PFSK-1 (cell line): ENCODE measurements around the gene MALAT1.
A peak's percentile ranks its signal among the peaks of the same experiment; 100 is the strongest.

Source experiments
- FOXP2 ChIP-seq: optimal IDR thresholded peaks from 2 replicates; pipeline ENCODE3; 2011; ENCODE audit warnings: borderline replicate concordance, control low read depth, inconsistent platforms; ENCODE audit not compliant: insufficient read depth; ENCODE audit errors: extremely low read length, extremely low read depth
- POLR2AphosphoS5 ChIP-seq: IDR thresholded peaks from 2 replicates; pipeline ENCODE4 v1.6.1; 2012; ENCODE audit warnings: low read depth, mild to moderate bottlenecking, control low read depth, low read length, moderate library complexity
- REST ChIP-seq, 2 experiments: IDR thresholded peaks; 2 replicates each; pipeline versions ENCODE4 v1.6.1 to v1.8.0; 2011 to 2012; ENCODE audit warnings: low read depth in 2 of 2, low read length in 2 of 2, control low read depth in 1 of 2, inconsistent platforms in 1 of 2, mild to moderate bottlenecking in 1 of 2, moderate library complexity in 1 of 2; ENCODE audit not compliant: insufficient read depth in 1 of 2
- SIN3A ChIP-seq: IDR thresholded peaks from 2 replicates; pipeline ENCODE4 v1.6.1; 2012; ENCODE audit warnings: mild to moderate bottlenecking, low read length, moderate library complexity, borderline replicate concordance; ENCODE audit not compliant: insufficient read depth
- TAF1 ChIP-seq: IDR thresholded peaks from 2 replicates; pipeline ENCODE4 v1.6.1; 2012; ENCODE audit warnings: low read length, control low read depth, borderline replicate concordance; ENCODE audit not compliant: insufficient read depth

MALAT1 gene

GRCh38 chr11:65459552-65459951, 39.3 kb upstream of the MALAT1 start:
- TF ChIP-seq TAF1 = no peak
- TF ChIP-seq FOXP2 = no peak

GRCh38 chr11:65468874-65469333, 29.9 kb upstream of the MALAT1 start:
- TF ChIP-seq TAF1 (no peak), REST (IDR thresholded peaks at IDR 0.05; ENCODE audit: insufficient read depth in 1 of 2, low read depth in 2 of 2, low read length in 2 of 2) (no peak), FOXP2 (no peak), SIN3A (no peak), POLR2AphosphoS5 (no peak)

GRCh38 chr11:65470433-65471049, 28.3 kb upstream of the MALAT1 start:
- TF ChIP-seq SIN3A (no peak), FOXP2 (no peak), TAF1 (no peak), POLR2AphosphoS5 (no peak), REST (IDR thresholded peaks at IDR 0.05; ENCODE audit: insufficient read depth in 1 of 2, low read depth in 2 of 2, low read length in 2 of 2) (no peak)

GRCh38 chr11:65471447-65471891, 27.4 kb upstream of the MALAT1 start:
- TF ChIP-seq FOXP2 (peak; percentile 10), SIN3A (no peak)

GRCh38 chr11:65473278-65473860, 25.5 kb upstream of the MALAT1 start:
- TF ChIP-seq REST (IDR thresholded peaks at IDR 0.05; ENCODE audit: insufficient read depth in 1 of 2, low read depth in 2 of 2, low read length in 2 of 2) (no peak), SIN3A (no peak), TAF1 (no peak), FOXP2 (no peak), POLR2AphosphoS5 (no peak)

GRCh38 chr11:65474864-65475263, 24.0 kb upstream of the MALAT1 start:
- no peak for TF ChIP-seq FOXP2
- no peak for TF ChIP-seq TAF1
- TF ChIP-seq POLR2AphosphoS5 = no peak
- TF ChIP-seq SIN3A = no peak
- TF ChIP-seq REST (IDR thresholded peaks at IDR 0.05; ENCODE audit: insufficient read depth in 1 of 2, low read depth in 2 of 2, low read length in 2 of 2) = no peak
